Erythroblast (primary cell): ENCODE results near the gene CRYGA.

ENCODE experiments used
- GATA1 ChIP-seq: IDR thresholded peaks from 2 replicates; pipeline ENCODE4 v1.6.1; 2011; ENCODE audit warnings: low read depth, mild to moderate bottlenecking, control low read depth, low read length, moderate library complexity
- POLR2A ChIP-seq: IDR thresholded peaks from 2 replicates; pipeline ENCODE4 v1.6.1; 2011; ENCODE audit warnings: mild to moderate bottlenecking, low read length

DNA sequence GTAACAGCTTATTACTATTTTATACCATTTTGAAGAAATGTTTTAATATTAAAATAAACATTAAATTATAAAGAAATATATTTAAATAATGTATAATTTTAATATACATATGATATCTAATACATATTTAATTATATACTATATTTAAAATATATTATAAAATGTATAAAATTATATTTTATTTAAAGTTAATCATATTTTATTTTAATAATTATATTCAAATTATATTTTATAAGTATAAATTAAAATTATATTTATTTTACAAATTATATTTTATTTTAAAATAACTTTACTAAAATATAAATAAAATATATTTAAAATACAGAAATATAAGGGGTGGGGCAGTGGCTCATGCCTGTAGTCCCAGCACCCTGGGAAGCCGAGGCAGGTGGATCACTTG, 41.1 kb downstream of the CRYGA start:
- TF ChIP-seq POLR2A: no peak
- TF ChIP-seq GATA1: no peak
